Kidney (tissue), 14 donors: ENCODE data around the gene GPER1. TPM values are rescaled to one million over a fixed set of nuclear protein-coding genes. Genes with fewer than 3 reads are reported as not detected.
A peak's percentile ranks its signal among the peaks of the same experiment; 100 is the strongest.
"Not testable (repeated sequence)": the region's sequence is repeated elsewhere in the genome, so short reads cannot be mapped to it uniquely, and the experiment has no call there.

Source experiments
- DNase-seq, 5 donors: peaks; one replicate each; pipeline ENCODE4 v3.0.0-alpha.2; 2013 to 2020
- FAIRE-seq: peaks from 2 replicates; lab custom pipeline; 2012; peaks lifted over from hg19 to GRCh38; lab: Jason Lieb, UNC
- H3K27ac ChIP-seq, 2 donors: one replicate each; pipeline ENCODE4 v1.7.0; 2013; ENCODE audit warnings: low read depth in 2 of 2, low read length in 2 of 2, inconsistent platforms in 1 of 2
- H3K27me3 ChIP-seq: one replicate; pipeline ENCODE4 v1.7.1; 2013; ENCODE audit warnings: low read length, inconsistent platforms; ENCODE audit not compliant: control insufficient read depth, insufficient read depth
- H3K36me3 ChIP-seq, 3 donors: one replicate each; pipeline versions ENCODE4 v1.7.0 to v1.7.1; 2013; ENCODE audit warnings: low read length in 3 of 3, control low read depth in 1 of 3, inconsistent platforms in 1 of 3; ENCODE audit not compliant: insufficient read depth in 3 of 3, control insufficient read depth in 2 of 3
- H3K4me1 ChIP-seq, 3 donors: one replicate each; pipeline versions ENCODE4 v1.7.0 to v1.7.1; 2013; ENCODE audit warnings: low read length in 3 of 3, inconsistent platforms in 1 of 3, low read depth in 1 of 3; ENCODE audit not compliant: control insufficient read depth in 2 of 3, insufficient read depth in 2 of 3
- H3K4me3 ChIP-seq, 3 donors: one replicate each; pipeline versions ENCODE4 v1.7.0 to v1.8.1; 2013; ENCODE audit warnings: low read length in 3 of 3, control low read depth in 1 of 3, inconsistent platforms in 1 of 3
- H3K9ac ChIP-seq, 3 donors: one replicate each; pipeline versions ENCODE4 v1.7.0 to v1.7.1; 2013; ENCODE audit warnings: low read length in 3 of 3, control low read depth in 1 of 3, inconsistent platforms in 1 of 3
- H3K9me3 ChIP-seq, 3 donors: one replicate each; pipeline versions ENCODE4 v1.7.0 to v1.7.1; 2013; ENCODE audit warnings: low read length in 3 of 3, control low read depth in 1 of 3, inconsistent platforms in 1 of 3; ENCODE audit not compliant: control insufficient read depth in 2 of 3, insufficient read depth in 1 of 3
- intact Hi-C: fragments of 100-400 bp; cut with DNase I; formaldehyde crosslinking; loops from one replicate; pipeline ENCODE4 v1.11.1; 2022
- polyA plus RNA-seq: library from polyadenylated mRNA; stranded (reverse); fragments of 350-450 nt; fragmentation: Illumina TruSeq; extraction: RNeasy Lipid Tissue Mini Kit (QIAGEN cat#74804); gene quantifications from one replicate; pipeline ENCODE4 v1.2.3, GENCODE V29; 2014; ENCODE audit warnings: low read depth, low replicate concordance; ENCODE audit not compliant: insufficient read depth
- total RNA-seq: library from RNA; stranded (reverse); fragmentation: NEBNext Ultra II Directional; extraction: Animal tissue kit (Norgen Biotek cat#: 25700); gene quantifications from one replicate; pipeline ENCODE4 v1.2.1, GENCODE V29; 2021
- TF ChIP-seq, protein P1 (sequence below): IDR thresholded peaks from 3 replicates; pipeline ENCODE4 v1.5.1; 2012; ENCODE audit warnings: mild to moderate bottlenecking, moderate library complexity, borderline replicate concordance; ENCODE audit not compliant: insufficient read depth; ENCODE audit errors: extremely low read depth
- donor health status: control.
- donor health status: control.
- donor health status: control.
- donor health status: control.
- donor health status: control.
- donor health status: DM: yes; HTN: yes; CAD: no.
- donor health status: Normal renal cell carcinoma (clear cell type).

The GPER1 gene
- total and polyA plus RNA-seq, 2 donors from 2014 or later: 4.8 to 5.2 TPM

DNA sequence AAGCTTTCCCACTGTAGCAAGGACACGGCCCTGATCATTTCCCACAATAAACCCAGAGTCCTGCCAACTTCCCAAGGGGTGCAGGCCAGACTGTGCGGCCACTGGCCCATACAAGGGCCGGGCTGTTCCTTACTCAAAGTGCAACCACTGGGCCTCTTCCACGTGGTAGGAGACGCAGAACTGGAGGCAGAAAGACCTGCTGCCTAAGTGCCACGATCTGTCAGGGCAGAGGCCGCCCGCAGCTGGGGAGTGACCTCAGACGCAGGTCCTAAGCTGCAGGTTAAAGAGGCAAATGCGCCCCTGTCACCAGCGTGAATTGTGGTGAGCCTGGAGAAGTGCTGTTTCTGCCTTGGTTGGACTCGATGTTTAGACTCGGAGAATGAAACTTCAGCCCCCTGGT is 26.2 kb downstream of the GPER1 start:
- no peak for FAIRE-seq
- Histone ChIP-seq H3K27me3 (no peaks in the 10 kb centered on the region), H3K4me1 (no peaks in the 10 kb centered on the region), H3K4me3 (no peak overlapping the region), H3K9ac (no peak overlapping the region), H3K27ac (no peak overlapping the region), H3K36me3 (no peaks in the 10 kb centered on the region), H3K9me3 (no peaks in the 10 kb centered on the region)
- peak in 1 of 5 donors; percentile 26 for DNase-seq
- TF ChIP-seq, protein P1, sequence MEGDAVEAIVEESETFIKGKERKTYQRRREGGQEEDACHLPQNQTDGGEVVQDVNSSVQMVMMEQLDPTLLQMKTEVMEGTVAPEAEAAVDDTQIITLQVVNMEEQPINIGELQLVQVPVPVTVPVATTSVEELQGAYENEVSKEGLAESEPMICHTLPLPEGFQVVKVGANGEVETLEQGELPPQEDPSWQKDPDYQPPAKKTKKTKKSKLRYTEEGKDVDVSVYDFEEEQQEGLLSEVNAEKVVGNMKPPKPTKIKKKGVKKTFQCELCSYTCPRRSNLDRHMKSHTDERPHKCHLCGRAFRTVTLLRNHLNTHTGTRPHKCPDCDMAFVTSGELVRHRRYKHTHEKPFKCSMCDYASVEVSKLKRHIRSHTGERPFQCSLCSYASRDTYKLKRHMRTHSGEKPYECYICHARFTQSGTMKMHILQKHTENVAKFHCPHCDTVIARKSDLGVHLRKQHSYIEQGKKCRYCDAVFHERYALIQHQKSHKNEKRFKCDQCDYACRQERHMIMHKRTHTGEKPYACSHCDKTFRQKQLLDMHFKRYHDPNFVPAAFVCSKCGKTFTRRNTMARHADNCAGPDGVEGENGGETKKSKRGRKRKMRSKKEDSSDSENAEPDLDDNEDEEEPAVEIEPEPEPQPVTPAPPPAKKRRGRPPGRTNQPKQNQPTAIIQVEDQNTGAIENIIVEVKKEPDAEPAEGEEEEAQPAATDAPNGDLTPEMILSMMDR: no peak
- intact Hi-C loops: no loop called here

DNA sequence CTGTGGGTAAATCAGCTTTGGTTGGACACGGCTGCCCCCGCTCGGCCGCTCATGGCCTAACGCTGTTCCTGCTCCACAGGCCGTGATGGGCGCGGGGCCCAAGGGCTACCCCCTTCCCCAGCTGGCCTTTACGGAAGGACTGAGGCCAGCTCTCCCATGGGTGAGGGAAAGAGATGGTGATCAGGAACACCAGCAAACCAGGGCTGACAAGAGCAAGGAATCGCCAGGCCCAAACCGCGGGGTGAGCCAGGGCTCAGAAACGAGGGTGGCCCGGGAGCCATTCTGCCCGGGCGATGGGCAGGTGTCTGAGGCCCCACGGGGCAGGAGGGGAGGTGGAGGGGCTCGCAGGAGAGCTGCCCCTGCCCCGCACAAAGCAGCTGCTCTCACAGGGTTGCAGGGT is 26.6 kb downstream of the GPER1 start:
- FAIRE-seq: no peak
- no peaks in the 10 kb centered on the region for H3K27me3 ChIP-seq
- H3K36me3 ChIP-seq: no peaks in the 10 kb centered on the region
- peak in 1 of 5 donors; percentile 47 for DNase-seq
- intact Hi-C loops: no loop called here
- no peak overlapping the region for H3K9ac ChIP-seq
- no peak overlapping the region for H3K27ac ChIP-seq
- no peak overlapping the region for H3K4me3 ChIP-seq
- H3K4me1 ChIP-seq: no peaks in the 10 kb centered on the region
- H3K9me3 ChIP-seq: no peaks in the 10 kb centered on the region
- TF ChIP-seq, protein P1: no peak

DNA sequence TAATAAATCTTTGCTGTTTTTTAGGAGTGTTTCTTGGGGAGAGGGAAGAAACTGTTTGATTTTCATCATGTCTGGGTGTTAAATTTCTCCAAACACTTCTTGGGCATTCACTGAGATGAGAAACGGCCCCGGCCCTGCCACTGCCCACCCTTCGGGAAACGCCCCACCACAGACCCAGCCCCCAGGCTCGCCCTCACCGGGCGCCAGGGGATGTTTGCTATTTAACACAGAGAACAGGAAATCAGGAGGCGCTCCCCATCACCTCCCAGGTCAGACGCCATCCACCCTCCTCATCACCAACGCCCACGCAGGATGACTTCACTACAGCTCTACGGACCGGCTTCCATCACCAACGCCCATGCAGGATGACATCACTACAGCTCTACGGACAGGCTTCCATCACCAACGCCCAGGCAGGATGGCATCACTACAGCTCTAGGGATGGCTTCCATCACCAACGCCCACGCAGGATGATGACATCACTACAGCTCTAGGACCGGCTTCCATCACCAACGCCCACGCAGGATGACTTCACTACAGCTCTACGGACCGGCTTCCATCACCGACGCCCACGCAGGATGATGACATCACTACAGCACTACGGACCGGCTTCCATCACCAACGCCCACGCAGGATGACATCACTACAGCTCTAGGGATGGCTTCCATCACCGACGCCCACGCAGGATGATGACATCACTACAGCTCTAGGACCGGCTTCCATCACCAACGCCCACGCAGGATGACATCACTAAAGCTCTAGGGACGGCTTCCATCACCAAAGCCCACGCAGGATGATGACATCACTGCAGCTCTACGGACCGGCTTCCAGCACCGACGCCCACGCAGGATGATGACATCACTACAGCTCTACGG is 27.5 kb downstream of the GPER1 start:
- H3K27me3 ChIP-seq, H3K9ac ChIP-seq, H3K9me3 ChIP-seq, H3K4me3 ChIP-seq, FAIRE-seq, H3K4me1 ChIP-seq, H3K36me3 ChIP-seq, H3K27ac ChIP-seq, intact Hi-C loops: not testable (repeated sequence)
- peak in 1 of 5 donors; percentile 61 for DNase-seq

DNA sequence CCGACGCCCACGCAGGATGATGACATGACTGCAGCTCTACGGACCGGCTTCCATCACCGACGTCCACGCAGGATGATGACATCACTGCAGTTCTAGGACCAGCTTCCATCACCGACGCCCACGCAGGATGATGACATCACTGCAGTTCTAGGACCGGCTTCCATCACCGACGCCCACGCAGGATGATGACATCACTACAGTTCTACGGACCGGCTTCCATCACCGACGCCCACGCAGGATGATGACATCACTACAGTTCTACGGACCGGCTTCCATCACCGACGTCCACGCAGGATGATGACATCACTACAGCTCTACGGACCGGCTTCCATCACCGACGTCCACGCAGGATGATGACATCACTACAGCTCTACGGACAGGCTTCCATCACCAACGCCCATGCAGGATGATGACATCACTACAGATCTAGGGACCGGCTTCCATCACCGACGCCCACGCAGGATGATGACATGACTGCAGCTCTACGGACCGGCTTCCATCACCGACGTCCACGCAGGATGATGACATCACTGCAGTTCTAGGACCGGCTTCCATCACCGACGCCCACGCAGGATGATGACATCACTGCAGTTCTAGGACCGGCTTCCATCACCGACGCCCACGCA is 28.6 kb downstream of the GPER1 start:
- not testable (repeated sequence) for FAIRE-seq

More for the DNA sequence above, 28.6 kb downstream of the GPER1 start:
- H3K27me3 ChIP-seq, H3K9me3 ChIP-seq, H3K36me3 ChIP-seq, H3K9ac ChIP-seq, H3K4me1 ChIP-seq, H3K4me3 ChIP-seq, intact Hi-C loops, H3K27ac ChIP-seq: not testable (repeated sequence)
- peak in 1 of 5 donors; percentile 12 for DNase-seq
